NCI-H187 (cell line): ENCODE data around the gene ZNF217.
A peak's percentile ranks its signal among the peaks of the same experiment; 100 is the strongest.
"Not testable (repeated sequence)": the region's sequence is repeated elsewhere in the genome, so short reads cannot be mapped to it uniquely, and the experiment has no call there.

Source experiments
- DNase-seq, 2 experiments: peaks; one replicate each; lab custom pipeline; 2025; lab: John Stamatoyannopoulos, UW

Gene ZNF217

DNA sequence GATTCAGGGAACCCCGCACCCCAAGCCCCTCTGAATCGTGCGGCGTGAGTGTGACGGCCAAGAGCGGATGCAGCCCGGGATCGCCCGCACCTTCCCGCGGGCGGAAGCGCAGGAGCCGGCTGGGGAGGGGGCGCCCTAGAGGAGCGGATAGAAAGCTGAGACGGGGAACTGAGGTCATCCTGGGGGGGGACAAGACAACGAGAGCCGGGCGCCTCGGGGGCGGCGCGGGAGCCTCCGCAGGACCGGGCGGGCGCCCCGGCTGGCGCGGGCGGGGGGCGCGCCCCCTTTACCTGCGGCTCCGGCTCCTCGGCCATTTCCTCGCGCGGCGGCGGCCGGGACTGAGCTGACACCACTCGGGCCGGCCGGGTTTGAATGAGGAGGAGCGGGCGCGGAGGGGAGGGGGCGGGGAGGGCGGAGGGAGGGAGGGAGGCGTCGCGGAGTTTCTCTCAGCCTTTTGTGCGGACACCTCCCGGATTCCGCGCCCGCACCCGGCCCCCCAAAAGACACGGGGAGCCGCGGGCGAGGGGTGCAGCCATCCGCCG is at the start of gene ZNF217:
TSS of gene ZNF217 (minus strand) at position 374 of the 542 bp plus-strand sequence. CDS start 11,013 bp downstream, outside the sequence.
- DNase-seq: peak in 1 of 2 experiments; percentile 45

DNA sequence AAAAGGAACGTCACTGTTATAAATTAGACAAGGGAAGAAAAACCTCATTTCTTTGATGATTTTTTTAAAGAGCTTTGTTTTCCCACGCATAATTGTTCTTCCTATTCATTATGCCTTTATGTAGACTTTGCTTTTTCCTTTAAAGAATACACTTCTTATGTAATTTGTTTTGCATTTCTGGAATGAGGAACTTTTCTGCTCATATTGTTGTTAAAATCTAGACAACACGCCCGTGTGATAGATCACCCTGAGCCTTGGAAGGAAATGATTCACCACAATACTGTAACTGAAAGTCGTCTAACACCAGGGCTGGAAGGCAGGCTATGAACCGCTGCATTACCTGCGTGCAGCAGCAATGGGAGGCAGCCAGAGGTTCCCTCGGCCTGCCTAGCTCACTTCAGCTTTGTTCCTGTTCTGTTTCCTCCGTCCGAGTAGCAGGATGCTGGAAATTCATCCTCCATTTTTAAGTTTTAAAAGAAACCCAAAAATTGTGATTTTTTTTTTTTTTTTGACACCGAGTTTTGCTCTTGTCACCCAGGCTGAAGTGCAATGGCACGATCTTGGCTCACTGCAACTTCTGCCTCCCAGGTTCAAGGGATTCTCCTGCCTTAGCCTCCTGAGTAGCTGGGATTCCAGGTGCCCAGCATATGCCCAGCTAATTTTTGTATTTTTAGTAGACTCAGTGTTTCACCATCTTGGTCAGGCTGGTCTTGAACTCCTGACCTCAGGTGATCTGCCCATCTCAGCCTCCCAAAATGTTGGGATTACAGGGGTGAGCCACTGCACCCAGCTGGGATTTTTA is 49.6 kb upstream of the ZNF217 start:
- no peak for DNase-seq

DNA sequence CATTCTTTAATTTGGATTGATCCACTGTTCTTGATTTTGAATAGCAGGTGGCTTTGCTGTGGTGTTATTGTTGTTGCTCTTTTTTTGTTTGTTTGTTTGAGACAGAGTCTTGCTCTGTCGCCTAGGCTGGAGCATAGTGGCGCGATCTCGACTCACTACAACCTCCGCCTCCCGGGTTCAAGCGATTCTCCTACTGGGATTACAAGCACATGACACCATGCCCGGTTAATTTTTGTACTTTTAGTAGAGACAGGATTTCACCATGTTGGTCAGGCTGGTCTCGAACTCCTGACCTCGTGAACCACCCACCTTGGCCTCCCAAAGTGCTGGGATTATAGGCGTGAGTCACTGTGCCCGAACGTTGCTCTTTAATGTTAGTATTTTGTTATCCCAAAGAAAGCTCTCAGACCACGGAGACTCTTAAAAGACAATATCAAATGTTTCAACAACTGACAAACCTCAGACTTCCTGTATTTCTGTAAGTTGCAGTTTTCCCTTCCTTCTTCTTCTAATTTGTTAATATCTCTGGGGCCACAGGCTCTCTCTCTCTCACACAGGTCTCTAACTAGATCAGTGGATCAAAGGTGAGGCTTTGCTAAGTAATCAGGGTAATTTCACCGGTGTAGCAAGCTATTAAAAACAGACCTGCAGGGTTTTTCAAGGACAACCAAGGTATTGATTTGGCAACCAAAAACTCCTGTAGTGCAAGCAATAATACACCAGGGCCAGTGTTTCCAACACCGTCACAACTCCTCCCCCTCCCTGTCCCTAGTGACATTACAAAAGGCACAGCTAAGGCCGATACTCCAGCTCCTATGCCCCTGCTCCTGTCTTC is 48.8 kb upstream of the ZNF217 start:
- DNase-seq: no peak

DNA sequence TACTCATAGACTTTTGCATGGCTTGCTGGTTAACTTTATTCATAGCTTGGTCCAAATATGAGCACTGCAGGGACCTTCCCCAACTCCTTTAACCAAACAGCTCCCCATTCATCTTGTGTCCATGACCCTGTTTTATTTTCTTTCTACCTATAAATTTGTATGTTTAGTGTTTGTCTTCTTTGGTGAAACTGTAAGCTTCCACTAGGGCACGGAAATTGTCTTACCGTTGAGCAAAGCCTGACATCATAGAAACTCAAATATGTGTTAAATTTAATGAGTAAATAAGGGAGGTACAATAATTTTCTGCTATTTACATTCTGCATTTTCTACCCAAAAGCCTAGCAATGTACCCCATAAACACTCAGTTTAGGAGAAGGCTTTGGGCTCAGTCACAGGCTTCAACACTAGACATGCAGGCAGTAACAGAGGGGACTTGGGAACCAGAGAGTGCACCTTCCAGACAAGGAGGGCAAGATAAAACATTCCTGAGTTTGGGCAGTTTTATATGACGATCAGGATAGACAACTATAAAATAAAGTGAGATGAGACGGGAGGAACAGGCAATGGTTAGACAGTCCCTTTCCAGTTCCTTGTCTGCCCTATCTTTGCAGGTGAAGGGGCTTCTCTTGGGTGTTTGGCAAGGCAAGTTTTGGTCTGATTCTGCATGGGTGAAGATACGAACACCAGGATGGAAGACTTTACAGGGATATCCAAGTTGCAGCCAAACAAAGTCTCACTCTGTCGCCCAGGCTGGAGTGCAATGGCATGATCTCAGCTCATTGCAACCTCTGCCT is 46.2 kb upstream of the ZNF217 start:
- no peak for DNase-seq

DNA sequence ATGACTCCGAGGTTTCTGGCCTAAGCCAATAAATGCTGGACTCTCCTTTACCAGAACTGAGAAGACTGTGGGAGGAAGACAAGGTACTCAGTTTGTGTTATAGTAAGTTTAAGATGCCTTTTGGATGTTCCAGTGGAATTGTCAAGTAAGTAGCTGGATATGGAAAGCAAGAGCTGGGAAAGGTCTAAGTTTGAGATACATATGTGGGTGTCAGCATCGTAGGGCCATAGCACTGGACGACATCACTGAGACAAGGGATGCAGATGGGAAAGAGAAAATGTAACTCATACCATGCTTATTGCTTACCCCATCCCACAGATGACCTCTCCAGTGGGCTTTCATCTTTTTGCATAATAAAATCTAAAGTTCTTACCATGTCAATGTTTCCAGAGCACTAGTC is 45.5 kb upstream of the ZNF217 start:
- DNase-seq: no peak

DNA sequence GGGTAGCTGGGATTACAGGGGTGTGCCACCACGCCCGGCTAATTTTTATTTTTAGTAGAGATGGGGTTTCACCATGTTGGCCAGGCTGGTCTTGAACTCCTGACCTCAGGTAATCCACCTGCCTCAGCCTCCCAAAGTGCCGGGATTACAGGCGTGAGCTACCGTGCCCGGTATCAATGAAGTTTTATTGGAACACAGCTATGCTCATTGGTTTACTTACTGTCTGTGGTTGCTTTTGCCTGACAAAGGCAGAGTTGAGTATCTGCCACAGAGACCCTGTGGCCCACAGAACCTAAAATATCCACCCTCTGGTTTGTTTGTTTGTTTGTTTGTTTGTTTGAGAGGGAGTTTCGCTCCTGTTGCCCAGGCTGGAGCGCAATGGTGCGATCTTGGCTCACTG is 43.7 kb upstream of the ZNF217 start:
- DNase-seq: not testable (repeated sequence)

DNA sequence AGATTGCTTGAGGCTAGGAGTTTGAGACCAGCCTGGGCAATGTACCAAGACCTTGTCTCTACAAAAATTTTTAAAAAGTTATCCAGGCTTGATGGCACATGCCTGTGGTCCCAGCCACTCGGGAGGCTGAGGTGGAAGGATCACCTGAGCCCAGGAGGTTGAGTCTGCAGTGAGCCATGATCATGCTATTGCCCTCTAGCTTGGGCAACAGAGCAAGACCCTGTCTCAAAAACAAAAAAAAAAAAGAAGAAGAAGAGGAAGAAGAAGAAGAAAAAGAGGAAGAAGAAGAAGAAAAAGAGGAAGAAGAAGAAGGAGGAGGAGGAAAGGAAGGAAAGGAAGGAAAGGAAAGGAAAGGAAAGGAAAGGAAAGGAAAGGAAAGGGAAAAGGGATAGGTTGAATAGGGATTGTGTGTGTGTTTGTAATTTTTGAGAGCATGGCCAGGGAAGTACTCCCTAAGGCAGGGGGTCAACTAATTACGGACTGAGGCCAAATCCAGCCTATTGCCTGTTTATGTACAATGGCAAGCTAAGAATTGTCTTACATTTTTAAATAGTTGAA is 43.0 kb upstream of the ZNF217 start:
- DNase-seq: no peak

DNA sequence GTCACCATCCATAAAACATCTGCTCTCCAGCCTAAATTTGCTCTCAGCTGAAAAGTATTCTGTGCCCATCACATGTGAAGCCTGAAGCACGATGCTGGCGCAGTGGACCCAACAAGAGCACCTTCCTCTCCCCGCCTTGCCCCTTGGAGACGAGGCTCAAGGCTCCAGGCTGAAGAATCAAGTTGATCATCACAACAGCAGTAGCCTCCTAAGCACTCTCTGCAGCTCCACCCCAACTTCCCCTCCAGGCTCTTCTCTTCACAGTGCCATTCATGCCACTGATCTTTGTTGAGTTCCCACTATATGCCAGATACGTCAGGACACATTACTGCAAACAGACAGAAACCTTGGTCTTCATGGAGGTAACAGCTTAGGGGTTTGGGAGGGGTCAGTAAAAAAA is 41.6 kb upstream of the ZNF217 start:
- no peak for DNase-seq

DNA sequence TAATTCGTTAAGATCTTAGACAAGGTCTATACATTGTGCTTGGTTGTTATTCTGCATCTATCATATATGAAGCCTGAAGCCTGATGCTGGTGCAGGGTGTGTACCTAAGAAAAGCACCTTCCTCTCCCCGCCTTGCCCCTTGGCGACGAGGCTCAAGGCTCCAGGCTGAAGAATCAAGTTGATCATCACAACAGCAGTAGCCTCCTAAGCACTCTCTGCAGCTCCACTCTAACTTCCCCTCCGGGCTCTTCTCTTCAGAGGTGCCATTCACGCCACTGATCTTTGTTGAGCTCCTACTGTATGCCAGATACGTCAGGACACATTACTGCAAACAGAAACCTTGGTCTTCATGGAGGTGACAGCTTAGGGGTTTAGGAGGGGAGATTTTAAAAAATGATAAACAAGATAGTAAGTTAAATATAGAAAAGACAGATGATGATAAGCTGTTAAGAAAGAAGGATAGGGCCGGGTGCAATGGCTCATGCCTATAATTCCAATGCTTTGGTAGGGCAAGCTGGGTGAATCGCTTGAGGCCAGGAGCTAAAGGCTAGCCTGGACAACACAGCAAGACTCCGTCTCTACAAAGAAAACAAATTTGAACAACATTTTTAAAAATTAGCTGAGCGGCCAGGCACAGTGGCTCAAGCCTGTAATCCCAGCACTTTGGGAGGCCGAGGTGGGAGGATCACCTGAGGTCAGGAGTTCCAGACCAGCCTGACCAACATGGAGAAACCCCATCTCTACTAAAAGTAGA is 38.4 kb upstream of the ZNF217 start:
- no peak for DNase-seq

DNA sequence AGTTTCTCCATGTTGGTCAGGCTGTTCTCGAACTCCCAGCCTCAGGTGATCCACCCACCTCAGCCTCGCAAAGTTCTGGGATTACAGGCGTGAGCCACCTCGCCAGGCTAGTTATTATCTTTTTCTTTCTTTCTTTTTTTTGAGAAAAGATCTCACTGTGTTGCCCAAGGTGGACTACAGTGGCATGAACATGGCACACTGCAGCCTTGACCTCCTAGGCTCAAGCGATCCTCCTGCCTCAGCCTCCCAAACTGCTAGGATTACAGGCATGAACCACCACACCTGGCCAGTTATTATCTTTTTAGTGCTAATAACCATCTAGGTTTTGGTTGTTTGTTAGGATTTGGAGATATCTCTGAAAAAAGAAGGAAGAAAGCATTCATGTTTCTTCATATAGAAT is 35.8 kb upstream of the ZNF217 start:
- DNase-seq: no peak

DNA sequence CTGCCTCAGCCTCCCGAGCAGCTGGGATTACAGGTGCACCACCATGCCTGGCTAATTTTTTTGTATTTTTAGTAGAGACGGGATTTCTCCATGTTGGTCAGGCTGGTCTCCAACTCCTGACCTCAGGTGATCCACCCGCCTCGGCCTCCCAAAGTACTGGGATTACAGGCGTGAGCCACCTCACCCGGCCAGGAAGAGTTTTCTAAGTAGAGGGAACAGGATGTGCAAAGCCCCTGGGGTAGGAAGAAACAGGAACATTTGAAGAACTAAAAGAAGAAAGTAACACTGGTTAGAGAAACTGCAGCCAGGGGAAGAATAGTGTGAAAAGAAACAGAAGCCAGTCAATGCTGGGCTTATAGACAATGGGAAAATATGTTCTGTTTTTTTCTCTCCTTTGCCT is 35.1 kb upstream of the ZNF217 start:
- not testable (repeated sequence) for DNase-seq

DNA sequence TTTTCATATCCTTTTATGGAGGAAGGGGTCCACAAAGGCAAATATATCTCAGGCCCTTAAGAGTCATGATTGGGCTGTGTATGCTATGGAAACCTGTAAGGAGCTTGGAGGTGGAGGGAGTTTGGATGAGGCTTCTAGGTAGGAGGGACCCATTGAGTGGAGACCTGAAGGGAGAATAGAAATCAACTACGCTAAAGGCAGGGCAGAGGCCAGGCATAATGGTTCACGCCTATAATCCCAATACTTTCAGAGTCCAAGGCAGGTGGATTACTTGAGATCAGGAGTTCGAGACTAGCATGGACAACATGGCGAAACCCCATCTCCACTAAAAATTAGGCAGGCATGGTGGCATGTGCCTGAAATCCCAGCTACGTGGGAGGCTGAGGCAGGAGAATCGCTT is 34.4 kb upstream of the ZNF217 start:
- DNase-seq: no peak

DNA sequence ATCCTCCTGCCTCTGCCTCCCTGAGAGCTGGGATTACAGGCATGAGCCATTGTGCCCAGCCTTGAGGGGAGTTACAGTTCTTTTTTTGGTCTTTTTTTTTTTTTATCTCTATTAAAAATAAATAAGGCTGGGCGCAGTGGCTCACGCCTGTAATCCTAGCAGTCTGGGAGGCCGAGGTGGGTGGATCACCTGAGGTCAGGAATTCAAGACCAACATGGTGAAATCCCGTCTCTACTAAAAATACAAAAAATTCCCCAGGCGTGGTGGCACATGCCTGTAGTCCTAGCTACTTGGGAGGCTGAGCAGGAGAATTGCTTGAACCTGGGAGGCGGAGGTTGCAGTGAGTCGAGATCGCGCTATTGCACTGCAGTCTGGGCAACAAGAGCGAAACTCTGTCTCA is 33.4 kb upstream of the ZNF217 start:
- not testable (repeated sequence) for DNase-seq

DNA sequence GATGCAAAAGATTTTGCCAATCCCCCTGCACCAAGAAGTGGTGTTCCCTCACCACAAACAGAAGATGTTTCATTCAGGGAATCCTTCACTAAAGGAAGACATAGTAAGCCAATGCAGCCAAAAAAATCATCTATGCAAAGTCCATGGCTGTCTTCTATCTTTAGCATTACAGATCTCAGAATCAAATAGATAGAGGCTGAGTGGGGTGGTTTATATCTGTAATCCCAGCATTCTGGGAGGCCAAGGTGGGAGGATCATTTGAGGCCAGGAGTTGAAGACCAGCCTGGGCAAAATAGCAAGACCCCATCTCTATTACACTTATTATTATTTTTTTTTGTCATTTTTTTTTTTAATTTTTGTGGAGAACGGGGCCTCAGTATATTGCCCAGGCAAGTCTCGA is 32.9 kb upstream of the ZNF217 start:
- no peak for DNase-seq

DNA sequence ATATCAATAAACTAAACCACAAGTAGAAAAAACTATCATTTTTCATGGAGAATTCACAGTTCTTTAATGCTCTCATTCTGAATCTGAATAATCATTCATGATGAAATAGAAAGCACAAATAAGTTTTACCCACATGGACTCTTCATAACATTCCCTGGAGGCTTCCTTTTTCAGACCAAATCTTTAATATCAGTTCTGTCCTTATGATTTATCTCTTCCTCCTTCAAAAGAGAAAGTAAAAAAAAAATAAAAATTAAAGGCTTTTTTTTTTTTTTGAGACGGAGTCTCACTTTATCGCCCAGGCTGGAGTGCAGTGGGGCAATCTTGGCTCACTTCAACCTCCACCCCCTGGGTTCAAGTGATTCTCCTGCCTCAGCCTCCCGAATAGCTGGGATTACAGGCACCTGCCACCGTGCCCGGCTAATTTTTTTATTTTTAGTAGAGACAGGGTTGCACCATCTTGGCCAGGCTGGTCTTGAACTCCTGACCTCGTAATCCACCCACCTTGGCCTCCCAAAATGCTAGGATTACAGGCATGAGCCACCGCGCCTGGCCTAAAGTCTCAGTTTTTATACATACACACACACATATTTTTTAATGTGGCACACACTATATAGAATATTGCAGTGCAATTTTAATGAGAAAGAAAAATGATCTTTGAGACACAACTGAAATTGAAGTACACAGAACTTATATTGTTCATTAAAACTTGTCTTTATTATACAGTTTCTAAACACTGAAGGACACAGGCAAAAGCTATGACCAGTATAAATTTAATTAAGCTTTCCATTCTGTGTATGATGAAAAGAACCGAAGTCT is 31.9 kb upstream of the ZNF217 start:
- no peak for DNase-seq

DNA sequence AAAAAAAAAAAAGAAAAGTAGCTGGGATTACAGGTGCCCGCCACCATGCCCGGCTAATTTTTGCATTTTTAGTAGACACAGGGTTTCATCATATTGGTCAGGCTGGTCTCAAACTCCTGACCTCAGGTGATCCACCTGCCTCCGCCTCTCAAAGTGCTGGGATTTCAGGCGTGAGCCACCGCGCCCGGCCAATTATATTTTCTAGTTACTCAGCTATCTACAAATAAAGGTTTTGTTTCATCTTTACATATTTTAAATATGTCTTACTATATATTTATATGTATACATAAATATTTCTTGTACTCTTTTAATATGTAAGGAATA is 31.2 kb upstream of the ZNF217 start:
- DNase-seq: not testable (repeated sequence)

DNA sequence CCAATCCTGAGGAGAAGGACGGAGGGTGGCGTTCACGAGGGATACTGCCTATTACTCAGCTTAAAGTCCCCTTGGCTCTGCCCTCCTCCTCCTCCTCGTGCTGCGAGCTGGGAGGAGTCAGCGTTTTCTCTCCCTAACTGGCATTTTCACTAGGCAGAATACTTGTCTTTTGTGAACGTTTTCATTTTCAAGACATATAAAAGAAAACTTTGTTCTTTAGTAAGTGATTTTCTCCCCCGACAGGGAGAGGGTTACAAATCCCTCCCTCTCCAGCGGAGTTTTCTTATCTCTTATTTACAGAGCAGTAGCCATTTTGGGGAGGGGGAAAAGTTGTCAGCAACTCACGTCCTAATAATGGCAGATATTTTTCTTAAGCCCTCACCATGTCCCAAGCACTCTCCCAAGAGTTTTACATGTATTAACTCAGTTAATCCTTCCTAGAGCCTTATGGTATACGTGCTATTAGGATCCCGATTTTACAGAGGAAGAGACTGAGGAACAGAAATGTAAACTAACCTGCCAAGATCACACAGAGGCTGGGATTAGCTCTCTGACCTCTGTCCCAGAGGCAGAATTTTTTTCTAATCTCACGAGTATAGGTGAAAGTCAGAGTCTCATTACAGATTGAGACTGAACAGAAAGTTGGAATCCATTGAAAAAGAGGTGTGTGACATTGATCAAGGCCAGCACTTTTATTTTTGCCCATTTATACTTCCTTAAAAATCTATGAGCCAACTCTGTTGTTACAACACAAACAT is 30.0 kb upstream of the ZNF217 start:
- no peak for DNase-seq

DNA sequence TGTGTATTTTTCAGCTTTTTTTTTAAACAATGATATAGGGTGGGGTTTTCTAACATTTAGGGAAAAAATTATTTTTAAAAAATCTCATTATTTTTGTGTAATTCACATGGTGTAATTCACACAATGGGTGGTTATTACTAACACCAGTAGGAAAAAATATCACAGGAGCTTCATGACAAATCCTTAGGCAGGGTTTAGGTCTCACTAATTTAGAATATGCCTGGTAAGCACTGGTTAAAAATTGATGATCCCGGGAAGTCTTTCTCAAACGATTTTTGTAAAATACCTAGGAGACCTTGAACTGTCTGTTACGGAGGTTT is 29.5 kb upstream of the ZNF217 start:
- DNase-seq: no peak

DNA sequence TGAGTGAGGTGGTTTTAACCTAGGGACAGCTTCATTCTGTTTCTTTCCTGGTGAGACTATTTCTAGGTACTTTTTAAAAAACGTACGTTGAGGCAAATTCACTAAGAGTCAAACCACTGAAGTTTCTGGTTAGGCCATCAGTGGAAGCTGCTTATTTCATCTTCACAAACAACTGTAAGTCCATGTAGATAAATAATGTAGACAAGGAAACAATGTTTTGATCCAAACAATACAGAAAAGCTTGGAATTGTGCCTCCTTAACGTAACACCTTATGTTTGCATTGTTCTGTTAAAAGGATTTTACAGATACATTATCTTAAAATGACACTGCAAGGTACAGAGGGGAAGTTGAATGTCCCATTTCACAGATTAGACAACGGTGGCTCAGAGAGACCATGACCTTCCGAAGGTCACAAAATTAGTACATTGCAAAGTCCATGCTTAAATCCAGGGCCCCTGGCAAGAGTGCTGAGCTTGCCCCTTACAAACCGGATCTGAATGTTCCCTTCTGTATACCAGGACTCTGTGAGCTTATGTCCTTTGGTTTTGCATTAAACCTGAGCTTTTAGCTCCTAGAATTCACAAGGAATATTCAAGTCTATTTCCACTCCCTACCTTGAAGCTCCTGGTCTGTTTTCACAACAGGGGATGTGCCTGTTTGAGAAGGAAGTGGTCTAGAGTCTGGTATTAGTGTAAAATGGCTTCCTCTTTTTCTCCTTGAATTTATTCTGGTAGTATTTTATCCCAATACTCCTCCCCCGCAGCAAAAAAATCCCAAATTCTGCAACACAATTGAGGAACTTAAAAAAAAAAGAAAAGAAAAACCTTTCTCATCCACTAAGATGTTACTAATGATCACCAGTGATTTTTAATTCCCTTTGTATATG is 28.9 kb upstream of the ZNF217 start:
- DNase-seq: no peak
